A549 (cell line): ENCODE measurements around the gene PDE1C. TPM values are rescaled to one million over a fixed set of nuclear protein-coding genes. Genes with fewer than 3 reads are reported as not detected.

Experiments used
- ATAC-seq, 2 experiments: fragments of 200-7000 bp in 1 of 2; fragments of >200 bp in 1 of 2; cut with Nextera tagmentation in 1 of 2; cut with Tn5 transposase in 1 of 2; 3 replicates each; pipeline versions ENCODE4 v1.8.0 to v1.9.1; 2018 to 2020; ENCODE audit warnings: mild to moderate bottlenecking in 1 of 2, moderate library complexity in 1 of 2
- CTCF ChIA-PET: fragments of 300-600 bp; sonication (Branson Sonifier 250); formaldehyde crosslinking; extraction: SDS; loops from one replicate; lab custom pipeline; 2021; ENCODE audit warnings: antibody characterized with exemption, inconsistent platforms; lab: Yijun Ruan, JAX
- POLR2A ChIA-PET: fragments of 350-600 bp; formaldehyde crosslinking; extraction: SDS; loops from one replicate; lab custom pipeline; 2021; ENCODE audit warnings: antibody characterized with exemption, inconsistent platforms; lab: Yijun Ruan, JAX
- DNase-seq, 2 experiments: peaks; one replicate each; pipeline versions ENCODE4 v3.0.0 to v3.0.0-alpha.2; 2011 to 2016; ENCODE audit warnings: low read depth in 1 of 2, low spot score in 1 of 2
- FAIRE-seq: peaks from 2 replicates; lab custom pipeline; 2011; peaks lifted over from hg19 to GRCh38; lab: Jason Lieb, UNC
- H3K27ac ChIP-seq, 2 experiments: fragments of >200 bp; sonication (Bioruptor Twin); formaldehyde crosslinking; 3 replicates each; pipeline ENCODE4 v1.5.1; 2016 to 2017
- H3K4me1 ChIP-seq: fragments of >200 bp; sonication (Bioruptor Twin); formaldehyde crosslinking; 3 replicates; pipeline ENCODE4 v1.6.1; 2016
- H3K4me2 ChIP-seq: fragments of >200 bp; sonication (Bioruptor Twin); formaldehyde crosslinking; 3 replicates; pipeline ENCODE4 v1.6.1; 2016
- H3K4me3 ChIP-seq: fragments of >200 bp; sonication (Bioruptor Twin); formaldehyde crosslinking; 3 replicates; pipeline ENCODE4 v1.5.1; 2016
- H3K9me3 ChIP-seq: fragments of >200 bp; sonication (Bioruptor Twin); formaldehyde crosslinking; 3 replicates; pipeline ENCODE4 v1.6.1; 2016
- BCL3 ChIP-seq: fragments of >200 bp; sonication (Bioruptor Twin); formaldehyde crosslinking; IDR thresholded peaks from 3 replicates; pipeline ENCODE4 v1.6.1; 2016
- BHLHE40 ChIP-seq: IDR thresholded peaks from 2 replicates; pipeline ENCODE4 v1.6.1; 2012; ENCODE audit warnings: low read depth, low read length, inconsistent platforms
- CBX2 ChIP-seq: fragments of 200-600 bp; sonication (generic); IDR thresholded peaks from 2 replicates; pipeline ENCODE4 v1.6.1; 2016; ENCODE audit warnings: low read depth, mild to moderate bottlenecking, borderline replicate concordance
- CBX8 ChIP-seq: fragments of 200-600 bp; sonication (generic); IDR thresholded peaks from 2 replicates; pipeline ENCODE4 v1.6.1; 2016
- CTCF ChIP-seq: fragments of >200 bp; sonication (Bioruptor Twin); formaldehyde crosslinking; IDR thresholded peaks from 3 replicates; pipeline ENCODE4 v1.5.1; 2016
- E2F6 ChIP-seq: IDR thresholded peaks from 2 replicates; pipeline ENCODE4 v1.6.1; 2012; ENCODE audit warnings: low read depth, borderline replicate concordance
- EHF ChIP-seq: fragments of 250-450 bp; sonication (Bioruptor Pico); IDR thresholded peaks from 2 replicates; pipeline ENCODE4 v1.5.0; 2020; ENCODE audit warnings: mild to moderate bottlenecking
- ESRRA ChIP-seq: fragments of 150-350 bp; IDR thresholded peaks from 2 replicates; pipeline ENCODE4 v1.6.1; 2014; ENCODE audit warnings: mild to moderate bottlenecking, low read length, borderline replicate concordance
- FOSB ChIP-seq: fragments of 250-450 bp; sonication (Bioruptor Pico); IDR thresholded peaks from 2 replicates; pipeline ENCODE4 v1.5.0; 2020; ENCODE audit warnings: mild to moderate bottlenecking, moderate library complexity
- FOSL2 ChIP-seq, 2 experiments: fragments of 450-650 bp in 1 of 2; fragments of >200 bp in 1 of 2; sonication (Bioruptor Twin) in 1 of 2; formaldehyde crosslinking; IDR thresholded peaks; 2 replicates each; pipeline versions ENCODE4 v1.5.0 to v1.6.1; 2016 to 2020; ENCODE audit warnings: mild to moderate bottlenecking in 1 of 2, moderate library complexity in 1 of 2
- HOXA7 ChIP-seq: fragments of 250-450 bp; sonication (Bioruptor Pico); IDR thresholded peaks from 2 replicates; pipeline ENCODE4 v1.5.0; 2020; ENCODE audit warnings: mild to moderate bottlenecking, moderate library complexity
- HOXB13 ChIP-seq: fragments of 250-450 bp; sonication (Bioruptor Pico); IDR thresholded peaks from 2 replicates; pipeline ENCODE4 v1.5.0; 2020; ENCODE audit warnings: low read depth, mild to moderate bottlenecking, moderate library complexity
- MAFK ChIP-seq: fragments of 450-650 bp; IDR thresholded peaks from 2 replicates; pipeline ENCODE4 v1.6.1; 2014; ENCODE audit not compliant: partially characterized antibody
- MYC ChIP-seq: IDR thresholded peaks from 2 replicates; pipeline ENCODE4 v1.6.1; 2012; ENCODE audit warnings: mild to moderate bottlenecking, inconsistent platforms, low read length, improper control_type of control experiment, borderline replicate concordance
- PHF8 ChIP-seq: fragments of 200-600 bp; sonication (generic); IDR thresholded peaks from 2 replicates; pipeline ENCODE4 v1.6.1; 2016; ENCODE audit warnings: low read depth, mild to moderate bottlenecking, antibody characterized with exemption, moderate library complexity, borderline replicate concordance
- RFX5 ChIP-seq: fragments of 450-650 bp; IDR thresholded peaks from 2 replicates; pipeline ENCODE4 v1.7.1; 2014; ENCODE audit warnings: antibody characterized with exemption, mild to moderate bottlenecking, moderate library complexity
- TFCP2L1 ChIP-seq: fragments of 250-450 bp; sonication (Bioruptor Pico); IDR thresholded peaks from 2 replicates; pipeline ENCODE4 v1.5.0; 2021; ENCODE audit warnings: mild to moderate bottlenecking
- TP53 ChIP-seq: fragments of 250-450 bp; sonication (Bioruptor Pico); IDR thresholded peaks from 2 replicates; pipeline ENCODE4 v1.5.0; 2021; ENCODE audit warnings: mild to moderate bottlenecking, moderate library complexity
- USF2 ChIP-seq: fragments of 450-650 bp; IDR thresholded peaks from 2 replicates; pipeline ENCODE4 v1.6.1; 2014; ENCODE audit warnings: antibody characterized with exemption
- ZFP36 ChIP-seq: fragments of 450-650 bp; IDR thresholded peaks from 2 replicates; pipeline ENCODE4 v1.6.1; 2014; ENCODE audit warnings: borderline replicate concordance; ENCODE audit not compliant: partially characterized antibody
- WGBS: methylation state at CpG from one replicate; pipeline ENCODE4 v1.1.6; 2017; ENCODE audit errors: missing lambda C conversion rate; 5-methylcytosine and 5-hydroxymethylcytosine counted together
- polyA plus RNA-seq, 4 experiments: library from polyadenylated mRNA; depleted of rRNA in 3 of 4; stranded (reverse); fragments of >200 nt; fragmentation: RNase III in 1 of 4; extraction: RNeasy Plus Mini Kit Qiagen cat#74134 plus additional on column Dnase treatment in 1 of 4; gene quantifications; 2 replicates in 3 of 4; 3 replicates in 1 of 4; pipeline ENCODE4 v1.2.3, GENCODE V29; 2011 to 2017

PDE1C gene
- polyA plus RNA-seq, 2 of the 4 experiments (the other 2 are of a cell fraction): 8.0 to 11.0 TPM

GRCh38 chr7:31919678-31920369 is 150.4 kb downstream of the PDE1C start:
- peaks cover 35% of the 10 kb centered on the region for H3K4me1 ChIP-seq
- POLR2A ChIA-PET: no interaction called here
- WGBS: 88% methylated on average over 3 of the region's 3 CpGs
- ATAC-seq: no peak
- TF ChIP-seq HOXA7 (no peak), PHF8 (no peak), TP53 (no peak), EHF (CRISPR knock-in tag) (no peak)
- no peak for FAIRE-seq
- H3K4me2 ChIP-seq: no peak overlapping the region
- H3K9me3 ChIP-seq: no peaks in the 10 kb centered on the region
- no peak overlapping the region for H3K4me3 ChIP-seq
- CTCF ChIA-PET: interaction anchor here (0.5 to 1.0 kb wide), 3 partner anchors 16 to 105 kb away, joined by 3 to 4 read pairs (median 3); no protein-coding TSS in a partner anchor
- peak overlapping the region in 1 of 2 experiments; percentile 34; a peak in 2 of 6 replicates for H3K27ac ChIP-seq
- no peak for DNase-seq

- no peaks in the 10 kb centered on the region for H3K9me3 ChIP-seq
- CTCF ChIA-PET: interaction anchor here (1.0 to 1.6 kb wide), 2 partner anchors 11 to 17 kb away, joined by 4 read pairs; no protein-coding TSS in a partner anchor
These were observed 151.4 kb downstream of the PDE1C start for GRCh38 chr7:31918706-31919393.

GRCh38 chr7:31917256-31917655 is 153.0 kb downstream of the PDE1C start:
- TF ChIP-seq HOXB13 (CRISPR knock-in tag): no peak
- TF ChIP-seq EHF (CRISPR knock-in tag): no peak
- no peak for TF ChIP-seq RFX5
- TF ChIP-seq BHLHE40: no peak
- no peak for TF ChIP-seq TP53
- WGBS: 74% methylated on average over 2 of the region's 2 CpGs
- Histone ChIP-seq H3K4me2 (no peak overlapping the region), H3K9me3 (no peaks in the 10 kb centered on the region), H3K27ac (no peak overlapping the region), H3K4me3 (no peak overlapping the region), H3K4me1 (peaks cover 18% of the 10 kb centered on the region; the same call in 2 of the 3 replicates)
- CTCF ChIA-PET: interaction anchor here (0.7 to 1.4 kb wide), 2 partner anchors 10 to 21 kb away, joined by 3 to 4 read pairs; no protein-coding TSS in a partner anchor
- DNase-seq: no peak
- no peak for ATAC-seq
- FAIRE-seq: no peak
- POLR2A ChIA-PET: no interaction called here

More at GRCh38 chr7:31918706-31919393, 151.4 kb downstream of the PDE1C start:
- FAIRE-seq: no peak
- ATAC-seq: no peak
- no peak overlapping the region for H3K4me3 ChIP-seq
- WGBS: 88% methylated on average over 7 of the region's 7 CpGs
- TF ChIP-seq BHLHE40: no peak
- TF ChIP-seq, all 56 proteins: peak for 0
- Histone ChIP-seq H3K4me2 (no peak overlapping the region), H3K4me1 (peaks cover 27% of the 10 kb centered on the region), H3K27ac (0 out of 6 replicates have a peak overlapping the region, but pooled peaks of 1 of the 2 experiments have one; percentile 7)
- no peak for DNase-seq
- POLR2A ChIA-PET: no interaction called here

- Histone ChIP-seq H3K9me3 (no peaks in the 10 kb centered on the region), H3K4me1 (peaks cover 35% of the 10 kb centered on the region), H3K4me2 (no peak overlapping the region)
- POLR2A ChIA-PET: no interaction called here
- ATAC-seq: no peak
- no peak for DNase-seq
- TF ChIP-seq BCL3 (no peak), CTCF (no peak), RFX5 (no peak), TFCP2L1 (CRISPR knock-in tag) (no peak), E2F6 (no peak), BHLHE40 (no peak), USF2 (no peak), MAFK (no peak), MYC (no peak), CBX8 (no peak), ESRRA (no peak), ZFP36 (no peak), FOSL2 (IDR thresholded peaks at IDR 0.05) (no peak), FOSL2 (CRISPR knock-in tag; IDR thresholded peaks at IDR 0.05) (no peak), CBX2 (no peak), FOSB (no peak)
- TF ChIP-seq, all 56 proteins: peak for 0
- no peak for FAIRE-seq
- H3K27ac ChIP-seq: peak overlapping the region in 1 of 2 experiments; percentile 10; a peak in 1 of 6 replicates
- CTCF ChIA-PET: no interaction called here
- whole genome bisulfite sequencing: 81% methylated on average over 1 of the region's 1 CpG
- no peak overlapping the region for H3K4me3 ChIP-seq
These were observed 160.0 kb downstream of the PDE1C start for GRCh38 chr7:31910191-31910590.
